ENCODE results near the gene ARHGAP32. TPM values are rescaled to one million over a fixed set of nuclear protein-coding genes. Genes with fewer than 3 reads are reported as not detected.

Gene ARHGAP32
- total RNA-seq, 4 donors from 2014 or later: 13.5 to 21.9 (median 20.2) TPM

DNA sequence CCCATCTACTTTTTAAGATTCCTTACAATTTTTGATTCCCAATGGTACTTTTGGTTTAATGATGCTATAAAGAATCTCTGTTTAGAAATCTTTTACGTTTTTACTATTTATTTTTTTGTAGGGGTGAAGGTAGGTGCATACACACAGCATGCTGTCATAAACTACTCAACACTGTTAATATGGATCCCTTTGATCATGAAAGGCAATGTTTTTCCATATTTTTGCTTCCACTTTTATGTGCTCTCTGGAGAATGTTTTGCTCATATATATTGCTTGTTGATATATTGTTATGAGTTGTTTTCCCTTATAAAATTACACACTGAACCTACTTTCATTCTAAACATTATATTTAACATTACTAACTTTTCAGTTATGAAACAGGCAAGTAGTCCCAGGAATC, 125.9 kb downstream of the ARHGAP32 start:
- Histone ChIP-seq H3K9me3 (no peaks in the 10 kb centered on the region), H3K36me3 (no peaks in the 10 kb centered on the region), H3K4me3 (replicated peaks in 1 of 3) (no peak overlapping the region), H3K27me3 (no peaks in the 10 kb centered on the region), H3K27ac (no peak overlapping the region), H3K4me1 (no peaks in the 10 kb centered on the region)
- intact Hi-C loops (cut with DNase I): no loop called here
- no peak for DNase-seq
- TF ChIP-seq CTCF (IDR thresholded peaks at IDR 0.05): no peak
- 92 to 95% methylated on average over 1 of the region's 1 CpG for WGBS, 2 donors

DNA sequence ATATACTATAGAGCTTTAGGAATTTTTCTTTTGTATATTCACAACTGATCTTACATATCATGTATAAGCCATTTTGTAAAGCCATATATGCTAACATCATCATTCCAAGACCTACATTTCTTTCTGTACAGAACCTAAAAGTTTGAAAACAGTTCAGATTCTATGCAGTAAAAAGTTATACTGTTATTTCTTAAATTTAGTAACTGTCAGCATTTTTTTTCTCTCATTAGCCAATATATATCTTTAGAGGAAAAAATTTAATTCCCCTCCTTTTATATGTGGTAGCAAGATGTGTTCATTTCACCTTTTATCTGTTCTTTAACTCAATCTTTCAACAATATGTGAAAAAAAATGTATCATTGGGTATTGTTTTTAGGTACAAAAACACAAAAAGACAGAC, 129.0 kb downstream of the ARHGAP32 start:
- intact Hi-C loops (cut with DNase I): no loop called here

GRCh38 chr11:129061492-129062230, 130.5 kb downstream of the ARHGAP32 start:
- 91 to 95% methylated on average over 7 of the region's 7 CpGs for WGBS, 2 donors

More for the DNA sequence above, 129.0 kb downstream of the ARHGAP32 start:
- Histone ChIP-seq H3K27ac (no peak overlapping the region), H3K36me3 (no peaks in the 10 kb centered on the region), H3K27me3 (no peaks in the 10 kb centered on the region), H3K4me1 (no peaks in the 10 kb centered on the region), H3K4me3 (replicated peaks in 1 of 3) (no peak overlapping the region), H3K9me3 (no peaks in the 10 kb centered on the region)
- no peak for TF ChIP-seq POLR2A (IDR thresholded peaks at IDR 0.05)
- TF ChIP-seq CTCF (IDR thresholded peaks at IDR 0.05): no peak
- DNase-seq: no peak

GRCh38 chr11:129056916-129057315, 135.2 kb downstream of the ARHGAP32 start:
- no peaks in the 10 kb centered on the region for H3K9me3 ChIP-seq
- intact Hi-C loops (cut with DNase I): no loop called here
- TF ChIP-seq CTCF (IDR thresholded peaks at IDR 0.05) (no peak), POLR2A (IDR thresholded peaks at IDR 0.05) (no peak)
- no peak for DNase-seq
- no peak overlapping the region for H3K27ac ChIP-seq
- H3K36me3 ChIP-seq: no peaks in the 10 kb centered on the region
- no peaks in the 10 kb centered on the region for H3K4me1 ChIP-seq
- no peak overlapping the region for H3K4me3 ChIP-seq (replicated peaks in 1 of 3)
- no peaks in the 10 kb centered on the region for H3K27me3 ChIP-seq
- WGBS, 2 donors: 93 to 96% methylated on average over 7 to 11 of the region's 11 CpGs

More at GRCh38 chr11:129061492-129062230, 130.5 kb downstream of the ARHGAP32 start:
- H3K4me1 ChIP-seq: no peaks in the 10 kb centered on the region
- no peaks in the 10 kb centered on the region for H3K9me3 ChIP-seq
- TF ChIP-seq CTCF (IDR thresholded peaks at IDR 0.05) (no peak), POLR2A (IDR thresholded peaks at IDR 0.05) (no peak)
- DNase-seq: no peak
- no peak overlapping the region for H3K27ac ChIP-seq
- intact Hi-C loops (cut with DNase I): no loop called here
- no peaks in the 10 kb centered on the region for H3K27me3 ChIP-seq
- H3K36me3 ChIP-seq: no peaks in the 10 kb centered on the region
- H3K4me3 ChIP-seq (replicated peaks in 1 of 3): no peak overlapping the region

DNA sequence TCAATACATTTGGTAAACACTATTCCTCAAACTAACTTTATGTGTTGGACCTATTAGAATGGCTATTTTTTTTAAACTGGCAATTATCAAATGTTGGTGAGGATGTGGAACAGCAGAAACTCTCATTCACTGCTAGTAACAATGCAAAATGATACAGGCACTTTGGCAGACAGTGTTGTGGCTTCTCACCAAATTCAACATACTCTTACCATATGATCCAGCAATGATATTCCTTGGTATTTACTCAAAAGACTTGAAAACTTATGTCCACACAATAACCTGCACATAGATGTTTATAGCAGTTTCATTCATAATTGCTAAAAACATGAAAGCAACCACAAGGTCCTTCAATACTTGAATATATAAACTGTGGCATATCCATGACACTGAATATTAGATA, 136.9 kb downstream of the ARHGAP32 start:
- Histone ChIP-seq H3K4me3 (replicated peaks in 1 of 3) (no peak overlapping the region), H3K36me3 (no peaks in the 10 kb centered on the region), H3K9me3 (no peaks in the 10 kb centered on the region), H3K27me3 (no peaks in the 10 kb centered on the region), H3K27ac (no peak overlapping the region), H3K4me1 (no peaks in the 10 kb centered on the region)
- intact Hi-C loops (cut with DNase I): no loop called here
- TF ChIP-seq CTCF (IDR thresholded peaks at IDR 0.05) (no peak), POLR2A (IDR thresholded peaks at IDR 0.05) (no peak)
- no peak for DNase-seq

Data from thyroid gland (tissue), 4 donors.